BLaER1 treated with 17β-estradiol and CSF1 and Interleukin-3, amounts not matched to agents 10 nM and 100 nM (cell line): ENCODE results near the gene RABL3.
"Not testable (repeated sequence)": the region's sequence is repeated elsewhere in the genome, so short reads cannot be mapped to it uniquely, and the experiment has no call there.

ENCODE experiments used
- H3K27ac ChIP-seq, 11 experiments: shearing (Covaris generic); formaldehyde crosslinking; 2 replicates each; pipeline ENCODE4 v1.8.1; 2022
- H3K27me3 ChIP-seq, 11 experiments: shearing (Covaris generic); formaldehyde crosslinking; 2 replicates each; pipeline ENCODE4 v1.8.1; 2022
- H3K36me3 ChIP-seq, 11 experiments: shearing (Covaris generic); formaldehyde crosslinking; 2 replicates each; pipeline ENCODE4 v1.8.1; 2022
- H3K4me1 ChIP-seq, 10 experiments: shearing (Covaris generic); formaldehyde crosslinking; 2 replicates each; pipeline ENCODE4 v1.8.1; 2022
- H3K4me2 ChIP-seq, 11 experiments: shearing (Covaris generic); formaldehyde crosslinking; 2 replicates each; pipeline ENCODE4 v1.8.1; 2022
- H3K4me3 ChIP-seq, 10 experiments: shearing (Covaris generic); formaldehyde crosslinking; 2 replicates each; pipeline ENCODE4 v1.8.1; 2022
- H3K9ac ChIP-seq, 11 experiments: shearing (Covaris generic); formaldehyde crosslinking; 2 replicates each; pipeline ENCODE4 v1.8.1; 2022
- H3K9me3 ChIP-seq, 11 experiments: shearing (Covaris generic); formaldehyde crosslinking; replicated peaks in 1 of 11; 2 replicates each; pipeline ENCODE4 v1.8.1; 2022
- H4K20me1 ChIP-seq, 11 experiments: shearing (Covaris generic); formaldehyde crosslinking; 2 replicates each; pipeline ENCODE4 v1.8.1; 2022
- Cebpa-rat ChIP-seq, 11 experiments: shearing (Covaris generic); IDR thresholded peaks; 2 replicates each; pipeline ENCODE4 v1.8.1; 2022

Gene RABL3

GRCh38 chr3:120742198-120742848 lies at the start of gene RABL3, which contains the start of gene GTF2E1:
Gene RABL3 (minus strand): TSS chr3:120742516. CDS start chr3:120742507, 9 bp downstream.
Gene GTF2E1 (plus strand): TSS chr3:120742744. CDS start chr3:120750553, 7,809 bp downstream.
- H4K20me1 ChIP-seq = peaks cover 0 to 9% (median 0%) of the 10 kb centered on the region in 11 experiments; a peak in 4 of 22 replicates
- peak within 1 kb of the TSS; percentile 81 to 97 (median 88) for H3K4me3 ChIP-seq
- H3K27ac ChIP-seq = peak within 1 kb of the TSS; percentile 89 to 99 (median 94)
- peak within 1 kb of the TSS; percentile 89 to 98 (median 95) for H3K4me2 ChIP-seq
- no peak for TF ChIP-seq Cebpa-rat (IDR thresholded peaks at IDR 0.05)
- peaks cover 12 to 30% (median 20%) of the 10 kb centered on the region in 11 experiments for H3K9me3 ChIP-seq
- no peaks in the 10 kb centered on the region for H3K27me3 ChIP-seq
- peaks cover 16 to 29% (median 21%) of the 10 kb centered on the region in 10 experiments for H3K4me1 ChIP-seq
- peak within 1 kb of the TSS; percentile 85 to 97 (median 90) for H3K9ac ChIP-seq
- peaks cover 11 to 25% (median 21%) of the 10 kb centered on the region in 11 experiments for H3K36me3 ChIP-seq

GRCh38 chr3:120791913-120792312 lies 49.6 kb upstream of the RABL3 start:
- Histone ChIP-seq H3K9me3 (no peaks in the 10 kb centered on the region), H3K4me3 (no peak overlapping the region), H3K4me1 (no peaks in the 10 kb centered on the region), H3K27me3 (no peaks in the 10 kb centered on the region), H4K20me1 (no peaks in the 10 kb centered on the region), H3K27ac (no peak overlapping the region), H3K36me3 (no peaks in the 10 kb centered on the region), H3K9ac (no peak overlapping the region), H3K4me2 (no peak overlapping the region)
- TF ChIP-seq Cebpa-rat (IDR thresholded peaks at IDR 0.05) = no peak

- H3K27ac ChIP-seq = no peak overlapping the region
- H3K9me3 ChIP-seq = no peaks in the 10 kb centered on the region
- H3K4me3 ChIP-seq = no peak overlapping the region
- H4K20me1 ChIP-seq = no peaks in the 10 kb centered on the region
- H3K27me3 ChIP-seq = no peaks in the 10 kb centered on the region
- no peak for TF ChIP-seq Cebpa-rat (IDR thresholded peaks at IDR 0.05)
- H3K9ac ChIP-seq = no peak overlapping the region
- no peaks in the 10 kb centered on the region for H3K4me1 ChIP-seq
- no peaks in the 10 kb centered on the region for H3K36me3 ChIP-seq
- H3K4me2 ChIP-seq = no peak overlapping the region
Measured at GRCh38 chr3:120791010-120791409, 48.7 kb upstream of the RABL3 start.

GRCh38 chr3:120785832-120786231 lies 43.5 kb upstream of the RABL3 start:
- H3K4me2 ChIP-seq, H3K4me3 ChIP-seq, H3K27ac ChIP-seq, H3K27me3 ChIP-seq, H3K4me1 ChIP-seq, H4K20me1 ChIP-seq, H3K9ac ChIP-seq, H3K9me3 ChIP-seq: not testable (repeated sequence)
- H3K36me3 ChIP-seq = peaks cover 14 to 39% (median 19%) of the 10 kb centered on the region in 11 experiments

- no peak overlapping the region for H3K9ac ChIP-seq
- no peak overlapping the region for H3K4me2 ChIP-seq
- no peaks in the 10 kb centered on the region for H4K20me1 ChIP-seq
- no peaks in the 10 kb centered on the region for H3K27me3 ChIP-seq
- no peak for TF ChIP-seq Cebpa-rat (IDR thresholded peaks at IDR 0.05)
- no peaks in the 10 kb centered on the region for H3K9me3 ChIP-seq
- peaks cover 44 to 87% (median 58%) of the 10 kb centered on the region in 11 experiments for H3K36me3 ChIP-seq
- H3K27ac ChIP-seq = no peak overlapping the region
- H3K4me1 ChIP-seq = no peaks in the 10 kb centered on the region
- no peak overlapping the region for H3K4me3 ChIP-seq
Measured at GRCh38 chr3:120780977-120781376, 38.7 kb upstream of the RABL3 start.

GRCh38 chr3:120778776-120779175 lies 36.5 kb upstream of the RABL3 start:
- peaks cover 63 to 92% (median 78%) of the 10 kb centered on the region in 11 experiments for H3K36me3 ChIP-seq
- no peak for TF ChIP-seq Cebpa-rat (IDR thresholded peaks at IDR 0.05)

GRCh38 chr3:120775411-120775810 lies 33.1 kb upstream of the RABL3 start:
- no peaks in the 10 kb centered on the region for H3K27me3 ChIP-seq
- H3K9ac ChIP-seq = no peak overlapping the region
- TF ChIP-seq Cebpa-rat (IDR thresholded peaks at IDR 0.05) = no peak
- no peak overlapping the region for H3K4me3 ChIP-seq
- peaks cover 74 to 96% (median 84%) of the 10 kb centered on the region in 11 experiments for H3K36me3 ChIP-seq
- H4K20me1 ChIP-seq = peaks cover 0 to 5% (median 0%) of the 10 kb centered on the region in 11 experiments; a peak in 1 of 22 replicates
- no peak overlapping the region for H3K4me2 ChIP-seq
- H3K4me1 ChIP-seq = no peaks in the 10 kb centered on the region
- H3K9me3 ChIP-seq = no peaks in the 10 kb centered on the region
- H3K27ac ChIP-seq = no peak overlapping the region

More at GRCh38 chr3:120778776-120779175, 36.5 kb upstream of the RABL3 start:
- no peak overlapping the region for H3K4me3 ChIP-seq
- no peak overlapping the region for H3K4me2 ChIP-seq
- no peaks in the 10 kb centered on the region for H4K20me1 ChIP-seq
- H3K4me1 ChIP-seq = no peaks in the 10 kb centered on the region
- no peak overlapping the region for H3K9ac ChIP-seq
- no peaks in the 10 kb centered on the region for H3K9me3 ChIP-seq
- H3K27ac ChIP-seq = no peak overlapping the region
- H3K27me3 ChIP-seq = no peaks in the 10 kb centered on the region

- Histone ChIP-seq H3K4me3 (no peak overlapping the region), H3K4me2 (no peak overlapping the region), H3K27ac (no peak overlapping the region), H4K20me1 (peaks cover 0 to 19% (median 0%) of the 10 kb centered on the region in 11 experiments; a peak in 6 of 22 replicates), H3K9ac (no peak overlapping the region), H3K4me1 (no peaks in the 10 kb centered on the region), H3K9me3 (no peaks in the 10 kb centered on the region), H3K27me3 (no peaks in the 10 kb centered on the region), H3K36me3 (peaks cover 66 to 96% (median 77%) of the 10 kb centered on the region in 11 experiments)
- no peak for TF ChIP-seq Cebpa-rat (IDR thresholded peaks at IDR 0.05)
Measured at GRCh38 chr3:120773932-120774331, 31.6 kb upstream of the RABL3 start.

- TF ChIP-seq Cebpa-rat (IDR thresholded peaks at IDR 0.05) = no peak
- H3K36me3 ChIP-seq = peaks cover 57 to 94% (median 64%) of the 10 kb centered on the region in 11 experiments
Measured at GRCh38 chr3:120772081-120772480, 29.8 kb upstream of the RABL3 start.

GRCh38 chr3:120770891-120771290 lies 28.6 kb upstream of the RABL3 start:
- Histone ChIP-seq H3K36me3 (peaks cover 45 to 91% (median 52%) of the 10 kb centered on the region in 11 experiments), H3K9ac (no peak overlapping the region), H3K4me1 (no peaks in the 10 kb centered on the region), H4K20me1 (peaks cover 0 to 49% (median 13%) of the 10 kb centered on the region in 11 experiments; a peak in 12 of 22 replicates), H3K27ac (no peak overlapping the region), H3K4me2 (no peak overlapping the region), H3K9me3 (no peaks in the 10 kb centered on the region), H3K27me3 (no peaks in the 10 kb centered on the region), H3K4me3 (no peak overlapping the region)
- TF ChIP-seq Cebpa-rat (IDR thresholded peaks at IDR 0.05) = no peak

More at GRCh38 chr3:120772081-120772480, 29.8 kb upstream of the RABL3 start:
- Histone ChIP-seq H3K4me3 (no peak overlapping the region), H3K27me3 (no peaks in the 10 kb centered on the region), H3K27ac (no peak overlapping the region), H3K4me2 (no peak overlapping the region), H4K20me1 (peaks cover 0 to 37% (median 8%) of the 10 kb centered on the region in 11 experiments; a peak in 11 of 22 replicates), H3K9ac (no peak overlapping the region), H3K9me3 (no peaks in the 10 kb centered on the region), H3K4me1 (no peaks in the 10 kb centered on the region)
